HG03103 (cell line): ENCODE data around the gene CCL22.
"Not testable (repeated sequence)": the region's sequence is repeated elsewhere in the genome, so short reads cannot be mapped to it uniquely, and the experiment has no call there.

Experiments
- ATAC-seq: cut with Tn5 transposase; IDR thresholded peaks from one replicate; pipeline ENCODE4 v1.9.1; 2021; ENCODE audit warnings: low read depth; ENCODE audit not compliant: unreplicated experiment

CCL22 gene, protein sequence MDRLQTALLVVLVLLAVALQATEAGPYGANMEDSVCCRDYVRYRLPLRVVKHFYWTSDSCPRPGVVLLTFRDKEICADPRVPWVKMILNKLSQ

DNA sequence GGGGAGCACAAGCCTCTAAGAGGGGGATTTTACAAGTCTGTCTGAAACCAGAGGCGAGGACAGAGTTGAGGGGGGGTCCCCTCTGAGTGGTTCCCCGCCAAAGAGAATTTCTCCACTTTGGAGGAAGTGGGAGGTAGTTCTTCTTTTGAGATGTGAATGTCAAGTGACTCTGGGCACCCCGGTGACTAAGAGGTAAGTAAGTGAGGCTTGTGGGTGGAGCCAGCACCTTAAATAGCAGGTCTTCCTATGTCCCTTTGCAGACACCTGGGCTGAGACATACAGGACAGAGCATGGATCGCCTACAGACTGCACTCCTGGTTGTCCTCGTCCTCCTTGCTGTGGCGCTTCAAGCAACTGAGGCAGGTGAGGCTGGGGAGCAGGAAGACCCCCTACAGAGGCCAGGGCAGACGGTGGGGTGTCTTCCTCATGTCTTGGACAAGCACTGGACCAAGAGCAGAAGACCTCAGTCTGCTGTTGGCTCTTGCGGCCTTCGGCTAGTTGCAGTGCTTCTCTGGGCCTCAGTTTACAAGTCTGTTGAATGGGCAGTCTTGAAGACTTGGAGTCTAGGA, at the start of gene CCL22:
Gene CCL22, plus strand, starts transcription at position 257 of the 569 bp plus-strand sequence. Its CDS starts 34 bp downstream, at position 291.
- ATAC-seq: no peak

DNA sequence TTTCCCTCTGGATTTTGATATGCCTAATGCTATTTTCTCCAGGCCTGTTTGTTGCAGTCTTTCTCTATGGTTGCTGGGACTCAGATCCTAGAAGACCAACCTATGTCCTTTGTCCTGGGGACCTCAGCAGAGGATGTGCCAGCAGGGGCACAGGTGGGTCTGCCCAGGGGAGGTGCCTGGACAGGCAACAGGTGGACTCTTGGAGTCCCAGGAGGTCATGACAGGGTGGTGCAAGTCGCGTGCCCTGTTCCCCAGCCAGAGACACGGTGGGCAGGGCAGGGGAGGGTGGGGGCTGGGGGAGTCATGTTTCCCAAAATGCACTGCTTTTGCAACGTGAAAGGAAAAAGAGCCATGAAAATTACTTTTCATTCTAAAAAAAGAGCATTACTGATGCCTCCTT, 47.8 kb upstream of the CCL22 start:
- ATAC-seq: no peak

DNA sequence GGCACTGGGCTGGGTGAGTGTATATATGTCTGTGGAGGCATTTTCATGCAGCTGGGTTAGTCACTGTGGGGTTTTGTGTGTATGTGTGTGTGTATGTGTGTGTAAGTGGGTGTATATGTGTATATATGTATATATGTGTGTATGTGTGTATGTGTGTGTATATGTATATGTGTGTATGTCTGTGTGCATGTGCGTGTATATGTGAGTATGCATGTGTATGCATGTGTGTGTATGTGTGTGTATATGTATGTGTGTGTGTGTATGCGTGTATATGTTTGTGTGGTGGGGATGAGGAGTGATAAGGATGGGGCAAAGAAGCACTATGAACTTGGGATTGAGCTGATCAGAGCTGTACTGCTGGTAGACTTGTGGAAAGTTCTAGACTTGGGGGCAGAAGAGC, 45.1 kb upstream of the CCL22 start:
- ATAC-seq: no peak

DNA sequence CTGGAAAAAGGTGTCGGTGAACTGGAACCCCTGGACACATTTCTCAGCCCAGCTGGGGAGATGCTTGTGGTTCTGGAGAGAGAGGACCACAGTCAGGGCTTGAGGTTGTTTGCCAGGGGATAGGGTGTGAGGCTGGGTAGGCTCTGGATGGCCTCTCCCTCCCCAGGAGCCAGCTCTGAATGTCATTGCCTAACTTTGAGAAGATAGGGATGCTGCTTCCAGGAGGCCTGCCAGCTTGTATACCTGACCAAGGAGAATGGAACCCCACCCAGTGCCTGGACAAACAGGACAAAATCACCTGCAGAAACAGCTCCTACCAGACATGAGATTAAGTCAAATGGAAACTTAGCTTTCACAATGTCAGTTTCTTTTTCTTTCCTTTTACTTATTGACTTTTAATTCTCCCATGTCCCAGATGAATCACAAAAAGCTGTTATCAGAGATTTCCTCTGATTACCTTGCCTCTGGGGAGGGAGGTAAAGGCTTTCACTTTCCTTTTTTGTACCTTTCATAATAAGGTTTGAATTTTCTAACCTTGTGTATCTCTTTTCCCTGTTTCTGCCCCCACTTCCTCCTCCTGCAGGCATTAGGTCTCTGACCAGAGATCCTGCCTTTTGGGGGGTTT, 44.3 kb upstream of the CCL22 start:
- no peak for ATAC-seq

DNA sequence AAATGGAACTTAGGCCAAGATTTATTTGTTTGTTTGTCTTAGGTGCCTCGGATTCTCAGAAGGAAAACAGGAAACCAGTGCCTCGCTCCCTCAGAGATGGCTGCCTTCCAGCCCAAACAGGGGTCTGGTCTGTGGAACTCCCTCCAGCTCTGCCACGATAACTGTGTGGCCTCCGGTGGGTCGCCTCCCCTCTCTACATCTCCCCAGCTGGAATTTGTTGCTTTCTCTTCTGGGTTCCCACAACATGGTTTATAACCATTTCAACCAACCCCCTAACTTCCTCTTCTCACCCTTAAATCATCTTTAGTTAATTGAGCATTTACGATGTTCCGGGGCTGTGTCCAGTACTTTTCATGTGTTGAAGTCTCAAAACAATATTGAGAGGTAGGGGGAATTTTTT, 43.2 kb upstream of the CCL22 start:
- no peak for ATAC-seq

DNA sequence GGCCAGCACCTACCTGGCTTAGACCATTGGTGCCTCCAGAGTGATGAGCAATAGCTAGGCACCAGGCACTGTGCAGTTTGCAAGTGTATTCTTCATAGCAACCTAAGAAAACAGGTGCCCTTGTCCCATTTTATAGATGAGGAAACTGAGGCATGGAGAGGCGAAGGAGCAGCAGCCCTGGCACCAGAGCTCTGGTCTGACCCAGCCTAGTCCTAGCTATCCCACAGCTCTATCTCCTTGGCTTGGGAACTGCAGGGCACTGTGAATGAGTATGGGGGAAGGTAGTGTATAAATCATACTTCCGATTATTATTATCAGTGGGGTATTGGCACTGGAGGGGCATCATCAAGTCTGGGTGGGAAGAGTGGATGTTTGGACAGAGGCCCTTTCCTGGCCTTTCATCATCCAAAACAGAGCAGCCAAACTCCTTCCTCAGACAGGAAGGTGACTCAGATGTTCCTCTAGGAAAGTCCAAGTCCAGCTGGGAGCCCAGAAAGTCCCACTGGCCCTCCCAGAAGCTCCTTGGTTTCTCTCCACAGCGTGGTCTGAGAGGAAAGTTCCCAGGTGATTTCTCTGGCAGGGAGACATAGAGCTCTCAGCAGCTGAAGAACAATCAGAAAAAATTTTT, 42.1 kb upstream of the CCL22 start:
- ATAC-seq: no peak

DNA sequence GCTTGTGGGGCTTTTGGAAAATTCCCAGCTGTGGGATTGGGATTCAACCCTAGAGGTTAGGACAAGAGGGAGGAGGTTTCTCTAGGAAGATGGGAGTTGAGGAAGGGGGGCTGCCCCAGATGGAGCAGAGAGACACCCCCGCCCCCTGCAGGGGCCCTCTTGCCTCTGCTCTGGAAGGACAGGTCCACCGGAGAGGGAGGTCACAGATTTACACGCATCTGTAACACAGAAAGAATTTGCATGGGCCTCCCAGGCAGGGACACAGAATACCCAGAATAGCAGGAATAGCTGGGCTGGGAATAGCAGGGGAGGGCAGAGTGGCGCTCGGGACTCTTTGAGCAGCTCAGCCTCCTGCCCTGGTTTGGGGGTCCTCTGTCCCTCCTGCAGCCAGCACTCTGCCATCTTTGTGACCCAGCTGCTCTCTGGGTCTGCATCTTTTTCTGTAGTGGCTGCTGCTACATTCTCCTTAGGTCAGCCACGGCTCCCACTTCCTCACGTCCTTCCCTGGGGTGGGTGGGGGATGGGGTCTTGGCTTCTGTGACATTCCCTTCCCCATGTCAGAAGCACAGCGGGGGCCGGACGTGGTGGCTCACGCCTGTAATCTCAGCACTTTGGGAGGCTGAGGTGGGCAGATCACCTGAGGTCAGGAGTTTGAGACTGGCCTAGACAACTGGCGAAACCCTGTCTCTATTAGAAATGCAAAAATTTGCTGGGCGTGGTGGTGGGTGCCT, 40.2 kb upstream of the CCL22 start:
- ATAC-seq: no peak

DNA sequence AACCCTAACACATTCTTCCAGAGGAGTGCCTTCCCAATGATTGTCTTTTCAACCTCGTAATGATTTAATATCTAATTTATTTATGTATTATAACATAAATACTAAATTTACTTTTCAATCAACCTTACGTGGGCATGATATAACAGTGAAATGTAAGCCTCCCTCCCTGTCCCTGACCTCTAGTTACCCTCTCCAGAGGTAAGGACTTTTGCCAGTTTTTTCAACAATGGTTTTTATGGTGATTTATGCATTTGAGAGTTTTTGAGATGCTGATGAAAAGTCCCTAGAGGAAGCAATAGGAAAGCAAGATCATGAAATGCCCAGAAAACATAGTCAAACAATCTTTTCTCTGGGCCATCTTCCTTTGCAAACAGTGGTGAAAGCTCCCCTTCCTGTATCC, 38.9 kb upstream of the CCL22 start:
- ATAC-seq: no peak

DNA sequence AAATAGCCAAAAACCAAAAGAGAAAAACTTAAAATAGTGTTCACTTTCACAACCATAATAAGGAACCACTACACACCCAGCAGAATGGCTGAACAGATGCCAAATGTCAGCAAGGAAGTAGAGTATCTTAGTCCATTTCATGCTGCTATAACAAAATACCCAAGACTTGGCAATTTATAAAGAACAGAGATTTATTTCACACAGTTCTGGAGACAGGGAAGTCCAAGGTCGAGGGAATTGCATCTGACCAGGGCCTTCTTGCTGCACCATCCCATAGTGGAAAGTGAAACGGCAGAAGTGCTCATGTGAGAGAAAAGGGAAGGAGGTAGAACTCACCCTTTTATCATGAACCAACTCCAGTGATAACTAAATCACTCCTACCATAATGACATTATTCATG, 33.8 kb upstream of the CCL22 start:
- no peak for ATAC-seq

DNA sequence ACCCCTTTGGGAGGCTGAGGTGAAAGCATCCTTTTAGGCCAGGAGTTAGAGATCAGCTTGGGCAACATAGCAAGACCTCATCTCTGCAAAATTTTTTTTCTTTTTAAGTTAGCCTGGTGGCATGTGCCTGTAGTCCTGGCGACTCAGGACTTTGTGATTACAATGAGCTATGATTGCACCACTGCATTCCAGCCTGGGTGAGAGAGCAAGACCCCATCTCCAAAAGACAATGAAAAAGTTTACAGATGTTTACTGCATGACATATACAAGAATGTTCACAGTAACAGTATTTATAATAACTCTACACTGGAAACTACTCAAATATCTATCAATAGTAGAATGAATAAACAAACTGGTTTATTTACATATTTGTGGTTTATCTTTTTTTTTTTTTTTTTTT, 33.1 kb upstream of the CCL22 start:
- no peak for ATAC-seq

DNA sequence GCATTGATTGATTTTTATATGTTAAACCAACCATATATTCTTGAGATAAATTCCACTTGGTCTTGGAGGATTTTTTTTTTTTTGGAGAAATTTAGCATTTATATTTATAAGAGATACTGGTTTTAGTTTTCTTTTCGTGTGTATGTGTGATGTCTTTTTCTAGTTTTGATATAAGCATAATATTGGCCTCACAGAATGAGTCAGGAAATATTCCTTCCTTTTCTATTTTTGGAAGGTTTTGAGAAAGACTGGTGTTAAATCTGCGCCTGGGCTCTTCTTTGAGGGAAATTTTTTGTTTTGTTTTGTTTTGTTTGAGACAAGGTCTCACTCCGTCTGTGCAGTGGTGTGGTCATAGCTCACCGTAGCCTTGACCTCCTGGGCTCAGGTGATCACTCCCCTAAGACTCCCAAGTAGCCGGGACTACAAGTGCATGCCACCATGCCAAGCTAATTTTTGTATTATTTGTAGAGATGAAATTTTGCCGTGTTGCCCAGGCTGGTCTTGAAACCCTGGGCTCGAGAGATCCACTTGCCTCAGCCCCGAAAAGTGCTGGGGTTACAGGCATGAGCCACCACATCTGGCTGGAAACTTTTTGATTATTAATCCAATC, 28.8 kb upstream of the CCL22 start:
- no peak for ATAC-seq

DNA sequence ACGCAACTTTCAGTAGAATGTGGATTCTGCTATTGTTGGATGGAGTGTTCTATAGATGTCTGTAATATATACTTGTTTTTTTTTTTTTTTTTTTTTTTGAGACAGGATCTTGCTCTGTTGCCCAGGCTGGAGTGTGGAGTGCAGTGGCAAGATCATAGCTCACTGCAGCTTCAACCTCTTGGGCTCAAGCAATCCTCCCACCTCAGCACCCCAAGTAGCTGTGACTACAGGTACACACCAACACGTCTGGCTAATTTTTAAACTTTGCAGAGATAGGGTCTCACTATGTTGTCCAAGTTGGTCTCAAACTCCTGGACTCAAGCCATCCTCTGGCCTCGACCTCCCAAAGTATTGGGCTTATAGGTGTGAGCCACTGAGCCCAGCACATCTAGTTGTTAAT, 27.2 kb upstream of the CCL22 start:
- no peak for ATAC-seq

DNA sequence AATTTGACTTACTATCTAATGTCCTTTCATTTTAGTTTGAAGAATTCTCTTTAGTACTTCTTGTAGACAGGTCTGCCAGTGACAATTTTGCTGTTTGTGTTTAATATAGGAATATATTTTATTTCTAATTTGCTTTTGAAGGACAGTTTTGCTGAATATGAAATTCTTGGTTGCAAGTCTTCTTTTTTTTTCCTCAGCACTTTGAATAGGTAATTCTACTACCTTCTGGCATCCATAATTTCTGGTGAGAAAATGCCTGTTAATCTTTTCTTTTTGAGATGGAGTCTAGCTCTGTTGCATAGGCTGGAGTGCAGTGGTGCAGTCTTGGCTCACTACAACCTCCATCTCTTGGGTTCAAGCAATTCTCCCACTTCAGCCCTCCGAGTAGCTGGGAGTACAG, 25.2 kb upstream of the CCL22 start:
- no peak for ATAC-seq

DNA sequence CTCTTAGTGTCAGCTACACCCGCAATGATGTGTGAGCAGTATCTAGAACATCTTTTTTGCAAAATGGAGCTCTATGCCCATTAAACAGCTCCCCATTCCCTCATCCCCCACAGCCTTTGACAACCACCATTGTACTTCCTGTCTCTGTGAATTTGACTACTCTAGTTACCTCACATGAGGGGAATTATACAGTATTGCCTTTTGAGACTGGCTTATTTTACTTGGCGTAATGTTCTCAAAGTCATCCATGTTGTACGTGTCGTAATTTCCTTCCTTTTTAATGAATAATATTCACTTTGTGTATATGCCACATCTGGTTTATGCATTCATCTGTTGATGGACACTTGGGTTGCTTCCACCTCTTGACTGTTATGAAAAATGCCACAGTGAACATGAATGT, 23.2 kb upstream of the CCL22 start:
- no peak for ATAC-seq

DNA sequence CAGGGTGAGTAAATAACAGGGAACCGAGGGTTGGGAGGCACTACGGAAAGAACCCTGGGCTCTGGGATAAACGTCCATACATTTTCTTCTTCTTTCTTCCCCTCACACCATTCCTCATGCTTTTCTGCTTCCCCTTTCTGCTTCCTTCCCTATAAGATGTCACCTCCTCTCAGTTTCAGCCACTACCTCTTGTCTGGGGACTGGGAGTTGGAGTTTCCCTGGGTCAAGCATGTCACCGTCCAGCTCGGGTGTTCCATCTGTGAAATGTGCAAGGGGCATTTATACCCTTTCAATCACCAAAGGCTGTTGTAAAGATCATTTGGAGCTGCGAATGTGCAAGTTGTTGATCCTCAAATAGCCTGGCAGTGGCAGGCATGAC, 17.5 kb upstream of the CCL22 start:
- no peak for ATAC-seq

DNA sequence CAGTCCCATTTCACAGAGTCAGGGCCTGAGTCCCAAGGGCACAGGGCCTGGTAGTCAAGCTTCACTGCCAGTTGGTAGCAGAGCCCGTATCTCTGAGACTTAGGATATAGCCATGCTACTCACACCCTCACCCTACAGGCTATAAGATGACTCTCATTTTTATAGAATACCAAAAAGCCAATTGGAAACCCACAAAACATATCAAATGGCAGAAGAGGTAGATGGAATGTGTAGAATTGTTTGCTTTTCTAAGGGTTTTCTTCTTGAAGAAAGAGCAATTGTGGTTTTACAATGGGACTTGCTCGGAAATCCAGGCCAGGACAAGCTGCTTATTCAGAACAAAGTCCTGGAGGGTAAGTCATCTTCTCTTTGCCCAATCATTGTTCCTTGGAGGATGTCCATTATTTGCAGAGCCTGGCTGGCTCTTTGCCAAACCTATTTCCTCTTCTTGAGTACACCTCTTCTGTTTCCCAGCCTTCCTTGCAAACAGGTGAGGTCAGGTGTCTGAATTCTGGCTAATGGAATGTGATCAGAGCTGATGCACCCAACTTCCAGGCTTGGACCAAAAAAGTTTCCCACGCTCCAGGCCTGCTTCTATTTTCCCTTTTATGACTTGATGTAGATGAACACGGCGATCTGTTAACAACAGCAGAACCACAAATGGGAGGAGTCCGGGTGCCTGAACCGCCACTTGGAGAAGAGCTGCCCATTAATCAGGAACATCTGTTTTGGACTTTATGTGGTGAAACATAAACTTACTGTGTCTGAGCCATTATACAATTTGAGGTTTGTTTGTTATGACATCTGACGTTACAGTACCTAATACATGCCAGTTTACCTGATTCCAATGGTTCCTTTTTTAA, 16.9 kb upstream of the CCL22 start:
- ATAC-seq: no peak

DNA sequence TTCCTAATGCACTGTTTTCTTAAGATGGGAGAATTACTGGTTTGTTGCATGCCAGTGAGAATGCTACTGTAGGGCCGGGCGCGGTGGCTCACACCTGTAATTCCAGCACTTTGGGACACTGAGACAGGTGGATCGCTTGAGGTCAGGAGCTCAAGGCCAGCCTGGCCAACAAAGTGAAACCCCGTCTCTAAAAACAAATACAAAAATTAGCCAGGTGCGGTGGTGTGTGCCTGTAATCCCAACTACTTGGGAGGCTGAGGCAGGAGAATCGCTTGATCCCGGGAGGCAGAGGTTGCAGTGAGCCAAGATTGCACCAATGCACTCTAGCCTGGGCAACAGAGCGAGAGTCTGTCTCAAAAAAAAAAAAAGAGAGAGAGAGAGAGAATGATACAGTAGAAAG, 16.0 kb upstream of the CCL22 start:
- ATAC-seq: not testable (repeated sequence)

DNA sequence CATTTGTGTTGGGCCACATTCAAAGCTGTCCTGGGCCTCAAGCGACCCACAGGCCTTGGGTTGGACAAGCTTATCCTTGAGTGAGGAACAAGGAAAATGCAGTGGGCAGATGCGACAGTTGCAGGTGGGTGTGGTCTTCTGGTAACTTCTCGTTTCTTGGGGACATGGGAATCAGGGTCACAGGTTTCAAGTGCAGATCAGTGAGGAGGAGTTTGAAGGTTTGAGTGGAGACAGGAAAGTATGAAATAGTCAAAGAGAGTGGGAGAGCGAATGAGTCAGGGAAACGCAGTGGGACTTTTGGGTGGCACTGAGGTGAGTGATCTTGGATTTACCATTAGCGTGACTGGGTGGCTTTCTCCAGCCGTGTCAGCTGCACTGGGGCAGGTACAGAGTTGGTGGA, 15.4 kb upstream of the CCL22 start:
- no peak for ATAC-seq

DNA sequence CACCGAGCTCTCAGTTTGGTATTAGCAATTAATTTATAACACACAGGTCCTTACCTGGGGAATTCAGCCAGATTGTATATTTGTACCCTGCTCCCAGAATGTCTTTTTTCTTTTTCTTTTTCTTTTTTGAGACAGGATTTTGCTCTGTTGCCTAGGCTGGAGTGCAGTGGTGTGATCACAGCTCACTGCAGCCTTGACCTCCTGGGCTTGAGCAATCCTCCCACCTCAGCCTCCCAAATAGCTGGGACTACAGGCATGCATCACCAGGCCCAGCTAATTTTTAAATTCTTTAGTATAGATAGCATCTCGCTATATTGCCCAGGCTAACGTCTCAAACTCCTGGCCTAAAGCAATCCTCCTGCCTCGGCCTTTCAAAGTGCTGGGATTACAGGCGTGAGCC, 14.5 kb upstream of the CCL22 start:
- ATAC-seq: not testable (repeated sequence)

DNA sequence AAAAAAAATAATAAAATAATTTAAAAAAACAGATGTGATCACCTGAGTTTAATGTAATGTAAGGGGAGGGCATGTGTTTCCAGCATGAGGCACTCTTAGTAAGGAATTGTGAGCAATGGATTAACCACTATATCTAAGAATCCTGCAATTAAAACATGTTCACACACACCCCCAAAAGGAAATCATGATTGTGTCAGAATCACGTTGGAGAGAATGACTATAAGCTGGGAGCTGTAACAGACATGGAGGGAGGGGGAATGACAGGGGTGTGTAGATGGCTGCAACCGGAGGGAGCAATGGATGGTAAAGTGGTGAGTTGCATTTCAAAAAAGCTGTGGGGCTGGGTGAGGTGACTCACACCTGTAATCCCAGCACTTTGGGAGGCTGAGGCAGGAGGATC, 13.6 kb upstream of the CCL22 start:
- no peak for ATAC-seq
